Stomach (tissue), 9 donors: ENCODE data around the gene PGA3. TPM values are rescaled to one million over a fixed set of nuclear protein-coding genes. Genes with fewer than 3 reads are reported as not detected.
"Not testable (repeated sequence)": the region's sequence is repeated elsewhere in the genome, so short reads cannot be mapped to it uniquely, and the experiment has no call there.

Experiments used
- DNase-seq, 2 donors: peaks; one replicate each; pipeline versions ENCODE4 v3.0.0 to v3.0.0-alpha.2; 2013 to 2019
- H3K27ac ChIP-seq, 5 donors: fragments of 200-600 bp in 4 of 5; sonication (generic) in 4 of 5; one replicate each; pipeline ENCODE4 v1.5.1; 2013 to 2019; ENCODE audit warnings: mild to moderate bottlenecking in 1 of 5, moderate library complexity in 1 of 5
- H3K27me3 ChIP-seq, 3 donors: fragments of 200-600 bp; sonication (generic); one replicate each; pipeline ENCODE4 v1.5.1; 2017 to 2019; ENCODE audit warnings: mixed run types in 1 of 3
- H3K36me3 ChIP-seq, 4 donors: fragments of 200-600 bp; sonication (generic); 1 replicate in 3 of 4; 2 replicates in 1 of 4; pipeline ENCODE4 v1.5.1; 2016 to 2019
- H3K4me1 ChIP-seq, 4 donors: fragments of 200-600 bp; sonication (generic); one replicate each; pipeline ENCODE4 v1.5.1; 2016 to 2019
- H3K4me3 ChIP-seq, 4 donors: fragments of 200-600 bp; sonication (generic) in 3 of 4; one replicate each; pipeline ENCODE4 v1.5.1; 2016 to 2019; ENCODE audit warnings: mild to moderate bottlenecking in 1 of 4
- H3K9me3 ChIP-seq, 4 donors: fragments of 200-600 bp; sonication (generic); one replicate each; pipeline ENCODE4 v1.5.1; 2016 to 2019
- POLR2AphosphoS5 ChIP-seq, 3 donors: sonication (generic); formaldehyde crosslinking; IDR thresholded peaks; one replicate each; pipeline ENCODE4 v1.6.1; 2016; ENCODE audit warnings: antibody characterized with exemption in 3 of 3
- WGBS, 5 donors: extraction: QIAGEN DNeasy Blood & Tissue Kit in 3 of 5; methylation state at CpG; one replicate each; pipeline versions ENCODE4 v1.1.5 to v1.1.7; 2013 to 2018; 5-methylcytosine and 5-hydroxymethylcytosine counted together
- intact Hi-C: fragments of 100-400 bp; cut with DNase I; formaldehyde crosslinking; loops from one replicate; pipeline ENCODE4 v1.15.1; 2023; ENCODE audit warnings: low total_unique reads
- polyA plus RNA-seq, 3 donors: library from polyadenylated mRNA; stranded (reverse); fragments of 200-250 nt; gene quantifications; one replicate each; pipeline ENCODE4 v1.2.3, GENCODE V29; 2013
- total RNA-seq, 5 donors: library from RNA; depleted of rRNA; stranded (reverse); fragments of >200 nt; gene quantifications; one replicate each; pipeline versions ENCODE4 v1.1.0 to v1.2.3, GENCODE V29; 2014 to 2016
- donor health status: healthy with polysubstance abuse.
- donor health status: Bipolar disorder and iron deficiency.
- donor health status: healthy.

The PGA3 gene
- total and polyA plus RNA-seq, 8 donors: 367 to 73,485 (median 18,470) TPM

DNA sequence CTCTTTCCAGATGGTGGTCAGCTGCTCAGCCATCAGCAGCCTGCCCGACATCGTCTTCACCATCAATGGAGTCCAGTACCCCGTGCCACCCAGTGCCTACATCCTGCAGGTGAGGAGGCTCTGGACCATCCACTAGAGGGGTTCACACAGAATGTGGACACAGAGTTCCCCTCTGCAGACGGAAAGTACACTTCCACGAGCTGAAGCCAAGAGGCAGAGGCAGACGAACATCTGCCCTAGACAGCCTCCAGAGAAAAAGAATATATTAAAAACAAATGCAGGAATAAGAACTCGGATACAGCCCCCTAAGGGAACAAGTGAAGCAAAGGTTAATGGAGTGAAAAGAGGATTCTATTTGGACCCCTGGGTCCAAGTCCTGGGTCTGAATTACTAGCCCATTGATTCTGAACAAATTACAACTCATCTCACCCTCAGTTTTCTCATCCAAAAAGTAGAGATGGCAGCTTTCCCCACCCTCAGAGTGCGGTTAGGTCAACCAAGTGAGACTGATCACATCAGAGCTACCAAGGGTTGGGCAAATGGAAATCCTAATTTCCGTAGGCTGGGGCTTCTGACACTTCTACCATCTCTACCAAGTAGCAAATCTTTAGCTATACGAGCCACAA is 8.1 kb downstream of the PGA3 start:
- H3K4me3 ChIP-seq, intact Hi-C loops, H3K27ac ChIP-seq, H3K27me3 ChIP-seq, H3K36me3 ChIP-seq, H3K9me3 ChIP-seq, DNase-seq, H3K4me1 ChIP-seq: not testable (repeated sequence)
- WGBS, 5 donors: 42 to 73% (median 58%) methylated on average over 7 of the region's 10 CpGs
- TF ChIP-seq POLR2AphosphoS5 (IDR thresholded peaks at IDR 0.05): peak in 2 of 3 donors; percentile 50 to 72

GRCh38 chr11:61212202-61212601 is 8.9 kb downstream of the PGA3 start:
- H3K36me3 ChIP-seq, H3K27me3 ChIP-seq, H3K4me3 ChIP-seq, H3K9me3 ChIP-seq, intact Hi-C loops, H3K4me1 ChIP-seq, DNase-seq, H3K27ac ChIP-seq: not testable (repeated sequence)
- no CpG with 5 or more reads among the region's 15 CpGs for WGBS, 5 donors

- DNase-seq, H3K9me3 ChIP-seq, H3K4me3 ChIP-seq, H3K4me1 ChIP-seq, H3K27ac ChIP-seq, H3K36me3 ChIP-seq, intact Hi-C loops, H3K27me3 ChIP-seq: not testable (repeated sequence)
- no CpG with 5 or more reads among the region's 3 CpGs for whole genome bisulfite sequencing, 5 donors
Measured at GRCh38 chr11:61213711-61214324, 10.5 kb downstream of the PGA3 start.

GRCh38 chr11:61218306-61218705 is 15.0 kb downstream of the PGA3 start:
- H3K36me3 ChIP-seq, H3K4me1 ChIP-seq, intact Hi-C loops, H3K9me3 ChIP-seq, H3K4me3 ChIP-seq, H3K27me3 ChIP-seq, H3K27ac ChIP-seq, DNase-seq: not testable (repeated sequence)
- no CpG with 5 or more reads among the region's 4 CpGs for WGBS, 5 donors

DNA sequence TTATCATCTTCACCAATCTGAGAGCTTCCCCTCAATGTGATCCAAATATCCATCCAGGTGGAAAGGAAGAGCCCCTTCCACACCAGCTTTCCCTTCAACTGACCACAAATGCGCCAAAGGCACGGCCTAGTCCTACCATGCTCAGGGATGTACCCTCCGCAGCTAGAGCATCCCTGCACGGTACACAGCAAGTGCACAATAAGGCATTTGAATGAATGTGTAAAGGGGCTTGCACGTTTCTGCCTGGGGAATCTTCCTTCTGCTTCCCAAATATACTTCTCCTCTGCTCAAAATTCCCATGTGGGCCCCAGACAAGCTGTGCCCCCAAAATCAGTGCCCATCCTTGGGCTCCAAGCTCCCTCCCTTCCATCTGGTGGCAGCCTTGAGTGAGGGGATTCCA is 15.7 kb downstream of the PGA3 start:
- H3K36me3 ChIP-seq, H3K27ac ChIP-seq, intact Hi-C loops, H3K4me3 ChIP-seq, H3K4me1 ChIP-seq, H3K27me3 ChIP-seq, DNase-seq, H3K9me3 ChIP-seq: not testable (repeated sequence)
- WGBS, 5 donors: 88 to 93% (median 91%) methylated on average over 5 of the region's 5 CpGs

GRCh38 chr11:61222047-61222446 is 18.7 kb downstream of the PGA3 start, which contains the start of gene PGA4:
Gene PGA4 (plus strand): TSS chr11:61222347. CDS start chr11:61222401, 54 bp downstream.
- H3K4me3 ChIP-seq, intact Hi-C loops, H3K27ac ChIP-seq, H3K9me3 ChIP-seq, H3K4me1 ChIP-seq, H3K27me3 ChIP-seq, H3K36me3 ChIP-seq, DNase-seq: not testable (repeated sequence)
- no CpG with 5 or more reads among the region's 8 CpGs for WGBS, 5 donors

GRCh38 chr11:61222692-61223091 is 19.4 kb downstream of the PGA3 start:
- H3K27me3 ChIP-seq, H3K4me3 ChIP-seq, H3K36me3 ChIP-seq, DNase-seq, H3K27ac ChIP-seq, H3K9me3 ChIP-seq, intact Hi-C loops, H3K4me1 ChIP-seq: not testable (repeated sequence)
- WGBS, 5 donors: no CpG with 5 or more reads among the region's 5 CpGs

- WGBS, 5 donors: no CpG with 5 or more reads among the region's 10 CpGs
- DNase-seq, H3K9me3 ChIP-seq, H3K27me3 ChIP-seq, H3K4me3 ChIP-seq, H3K27ac ChIP-seq, H3K4me1 ChIP-seq, intact Hi-C loops, H3K36me3 ChIP-seq: not testable (repeated sequence)
Measured at GRCh38 chr11:61226457-61227137, 23.3 kb downstream of the PGA3 start.

DNA sequence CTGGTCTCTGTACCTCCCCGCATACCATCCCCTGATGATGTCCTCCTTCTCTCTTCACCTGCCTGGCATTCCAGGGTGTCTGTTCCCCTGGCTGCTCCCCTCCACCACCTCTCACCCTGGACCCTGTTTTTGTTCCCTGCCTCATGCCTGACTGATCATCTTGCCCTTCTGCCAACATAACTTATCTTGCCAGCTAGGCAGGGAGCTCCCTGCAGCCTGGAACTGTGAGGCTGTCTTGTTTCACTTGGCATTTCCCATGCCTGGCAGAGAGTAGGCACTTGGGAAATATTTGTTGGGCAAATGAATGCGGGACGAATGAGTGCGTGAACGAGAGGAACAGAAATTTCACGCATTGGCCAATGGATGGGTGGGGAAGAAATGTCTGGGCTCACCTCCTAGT is 26.1 kb downstream of the PGA3 start:
- intact Hi-C loops, H3K36me3 ChIP-seq, H3K9me3 ChIP-seq, H3K4me3 ChIP-seq, H3K27me3 ChIP-seq, H3K27ac ChIP-seq, H3K4me1 ChIP-seq, DNase-seq: not testable (repeated sequence)
- no CpG with 5 or more reads among the region's 6 CpGs for WGBS, 5 donors

DNA sequence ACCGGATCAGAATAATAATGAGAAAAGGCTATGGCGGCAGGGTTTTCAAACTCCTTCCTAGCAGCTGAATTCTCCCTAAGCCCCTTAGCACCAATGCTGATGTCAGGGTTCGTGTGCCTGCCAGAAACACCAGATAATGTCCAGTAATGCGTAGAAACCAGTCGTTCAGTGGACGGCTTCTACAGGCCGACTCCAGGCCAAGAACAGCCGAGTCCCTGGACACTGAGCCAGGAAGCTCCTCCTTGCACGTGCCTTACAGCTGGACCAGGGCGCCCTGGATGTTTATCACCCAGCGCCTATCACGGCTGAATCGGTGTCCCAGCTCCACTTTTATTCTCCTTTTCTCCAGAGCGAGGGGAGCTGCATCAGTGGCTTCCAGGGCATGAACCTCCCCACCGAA is 27.7 kb downstream of the PGA3 start:
- intact Hi-C loops, H3K27ac ChIP-seq, DNase-seq, H3K36me3 ChIP-seq, H3K4me1 ChIP-seq, H3K9me3 ChIP-seq, H3K27me3 ChIP-seq, H3K4me3 ChIP-seq: not testable (repeated sequence)
- WGBS, 5 donors: no CpG with 5 or more reads among the region's 15 CpGs
